ENCODE results near the gene DPEP1.

- no peak for TF ChIP-seq CTCF (IDR thresholded peaks at IDR 0.05)
- TF ChIP-seq POLR2A (IDR thresholded peaks at IDR 0.05): no peak
Observed at GRCh38 chr16:89606006-89606405, 7.4 kb upstream of the DPEP1 start.
